IMR-90 (cell line): ENCODE results near the gene PRAF2. TPM values are rescaled to one million over a fixed set of nuclear protein-coding genes. Genes with fewer than 3 reads are reported as not detected.

Experiments used
- ATAC-seq: fragments of 200-7000 bp; cut with Tn5 transposase; 2 replicates; pipeline ENCODE4 v1.9.1; 2020; ENCODE audit warnings: low read depth, mild to moderate bottlenecking, moderate library complexity
- BruUV-seq: library from RNA; stranded (reverse); fragments of 400-500 nt; replicated peaks from 2 replicates; lab custom pipeline; 2021; lab: Mats Ljungman, UMichigan
- CTCF ChIA-PET: fragments of 300-600 bp; formaldehyde crosslinking; extraction: SDS; loops from one replicate; lab custom pipeline; 2021; ENCODE audit warnings: antibody characterized with exemption; lab: Yijun Ruan, JAX
- POLR2A ChIA-PET: fragments of 300-600 bp; sonication (Branson Sonifier 250); formaldehyde crosslinking; loops from one replicate; lab custom pipeline; 2022; ENCODE audit warnings: antibody characterized with exemption; ENCODE audit not compliant: unreplicated experiment; lab: Charles Lee
- DNase-seq: peaks from one replicate; pipeline ENCODE4 v3.0.0; 2013
- H2AFZ ChIP-seq: replicated peaks from 2 replicates; pipeline ENCODE3; 2013; ENCODE audit warnings: low read length, mild to moderate bottlenecking; ENCODE audit not compliant: poor library complexity
- H2AK5ac ChIP-seq: 2 replicates; pipeline ENCODE4 v1.6.1; 2013; ENCODE audit warnings: low read depth, low read length, inconsistent platforms
- H2AK9ac ChIP-seq: replicated peaks from 2 replicates; pipeline ENCODE3; 2013; ENCODE audit warnings: mild to moderate bottlenecking, low read depth, low read length, moderate library complexity; ENCODE audit not compliant: poor library complexity
- H2BK120ac ChIP-seq: 2 replicates; pipeline ENCODE4 v1.6.1; 2013; ENCODE audit warnings: low read depth, low read length, inconsistent platforms
- H2BK15ac ChIP-seq: 3 replicates; pipeline ENCODE4 v1.6.1; 2013; ENCODE audit warnings: low read depth, low read length, inconsistent platforms
- H2BK20ac ChIP-seq: 2 replicates; pipeline ENCODE4 v1.6.1; 2013; ENCODE audit warnings: low read depth, mild to moderate bottlenecking, inconsistent platforms, low read length, moderate library complexity
- H2BK5ac ChIP-seq: 2 replicates; pipeline ENCODE4 v1.6.1; 2013; ENCODE audit warnings: mild to moderate bottlenecking, low read depth, low read length, inconsistent platforms; ENCODE audit not compliant: poor library complexity, severe bottlenecking
- H3K14ac ChIP-seq: replicated peaks from 2 replicates; pipeline ENCODE4 v1.6.1; 2013; ENCODE audit warnings: low read depth, low read length, inconsistent platforms
- H3K18ac ChIP-seq: 2 replicates; pipeline ENCODE4 v1.6.1; 2013; ENCODE audit warnings: low read depth, low read length, control low read depth
- H3K23ac ChIP-seq: 2 replicates; pipeline ENCODE4 v1.6.1; 2013; ENCODE audit warnings: low read depth, low read length, inconsistent platforms
- H3K27ac ChIP-seq: 2 replicates; pipeline ENCODE4 v1.5.1; 2013; ENCODE audit warnings: mild to moderate bottlenecking, control low read depth, low read length; ENCODE audit not compliant: insufficient read depth
- H3K27me3 ChIP-seq: 2 replicates; pipeline ENCODE4 v1.6.1; 2013; ENCODE audit warnings: low read length; ENCODE audit not compliant: control insufficient read depth, insufficient read depth
- H3K36me3 ChIP-seq: 2 replicates; pipeline ENCODE4 v1.6.1; 2013; ENCODE audit warnings: low read length, mixed read lengths; ENCODE audit not compliant: control insufficient read depth, insufficient read depth
- H3K4ac ChIP-seq: 2 replicates; pipeline ENCODE4 v1.6.1; 2013; ENCODE audit warnings: low read depth, low read length, inconsistent platforms
- H3K4me1 ChIP-seq: 2 replicates; pipeline ENCODE4 v1.6.1; 2013; ENCODE audit warnings: low read length, mixed read lengths; ENCODE audit not compliant: control insufficient read depth, insufficient read depth
- H3K4me2 ChIP-seq: 2 replicates; pipeline ENCODE4 v1.6.1; 2013; ENCODE audit warnings: low read depth, mild to moderate bottlenecking, control low read depth, low read length, moderate library complexity
- H3K4me3 ChIP-seq: 2 replicates; pipeline ENCODE4 v1.5.1; 2013; ENCODE audit warnings: low read depth, mild to moderate bottlenecking, control low read depth, low read length, moderate library complexity; ENCODE audit not compliant: insufficient read depth
- H3K56ac ChIP-seq: 2 replicates; pipeline ENCODE4 v1.6.1; 2013; ENCODE audit warnings: low read length, inconsistent platforms; ENCODE audit not compliant: insufficient read depth; ENCODE audit errors: extremely low read depth
- H3K79me1 ChIP-seq, 2 experiments: 2 replicates each; pipeline ENCODE4 v1.6.1; 2013; ENCODE audit warnings: low read length in 2 of 2, inconsistent platforms in 1 of 2, low read depth in 1 of 2
- H3K9ac ChIP-seq: 2 replicates; pipeline ENCODE4 v1.6.1; 2013; ENCODE audit warnings: low read depth, low read length, control low read depth
- H3K9me1 ChIP-seq: 2 replicates; pipeline ENCODE4 v1.6.1; 2013; ENCODE audit warnings: low read length, inconsistent platforms; ENCODE audit not compliant: insufficient read depth
- H3K9me3 ChIP-seq: 2 replicates; pipeline ENCODE4 v1.6.1; 2013; ENCODE audit warnings: low read length; ENCODE audit not compliant: control insufficient read depth, insufficient read depth
- H4K20me1 ChIP-seq: 2 replicates; pipeline ENCODE4 v1.6.1; 2013; ENCODE audit warnings: low read length, inconsistent platforms; ENCODE audit not compliant: insufficient read depth
- H4K5ac ChIP-seq: 2 replicates; pipeline ENCODE4 v1.6.1; 2013; ENCODE audit warnings: mild to moderate bottlenecking, low read depth, low read length, control low read depth
- H4K8ac ChIP-seq, 2 experiments: 2 replicates each; pipeline ENCODE4 v1.6.1; 2013; ENCODE audit warnings: low read depth in 2 of 2, low read length in 2 of 2, control low read depth in 1 of 2, inconsistent platforms in 1 of 2
- H4K91ac ChIP-seq: 2 replicates; pipeline ENCODE4 v1.6.1; 2013; ENCODE audit warnings: low read depth, low read length, inconsistent platforms; ENCODE audit not compliant: insufficient read depth
- MAZ ChIP-seq: IDR thresholded peaks from 2 replicates; pipeline ENCODE4 v1.6.1; 2012; ENCODE audit warnings: low read depth, mild to moderate bottlenecking, low read length, improper control_type of control experiment, moderate library complexity, borderline replicate concordance
- MXI1 ChIP-seq: IDR thresholded peaks from 2 replicates; pipeline ENCODE4 v1.6.1; 2012; ENCODE audit warnings: low read depth, mild to moderate bottlenecking, low read length, moderate library complexity, borderline replicate concordance
- NFE2L2 ChIP-seq: fragments of 150-350 bp; IDR thresholded peaks from 2 replicates; pipeline ENCODE4 v1.6.1; 2016; ENCODE audit warnings: low read depth, mild to moderate bottlenecking, low read length
- RAD21 ChIP-seq: IDR thresholded peaks from 2 replicates; pipeline ENCODE4 v1.6.1; 2012; ENCODE audit warnings: low read length, improper control_type of control experiment
- WGBS, 2 experiments: methylation state at CpG; one replicate each; pipeline versions ENCODE4 v1.1.5 to v1.1.7; 2013; ENCODE audit warnings: missing lambda C conversion rate in 2 of 2; ENCODE audit not compliant: insufficient read length in 1 of 2; ENCODE audit errors: extremely low coverage in 2 of 2; 5-methylcytosine and 5-hydroxymethylcytosine counted together
- dilution Hi-C: fragments of 300-500 bp; cut with HindIII; formaldehyde crosslinking; loops from one replicate; pipeline ENCODE4 v1.14.3; 2018; ENCODE audit warnings: low sequenced_read_pairs; ENCODE audit not compliant: unreplicated experiment
- in situ Hi-C: fragments of 300-500 bp; cut with MboI; formaldehyde crosslinking; loops from 3 replicates; pipeline ENCODE4 v1.14.3; 2019; ENCODE audit warnings: low sequenced_read_pairs, inconsistent platforms, mixed read lengths
- intact Hi-C: fragments of 100-400 bp; cut with micrococcal nuclease; formaldehyde crosslinking; loops from 2 replicates; pipeline ENCODE4 v1.10.0; 2022
- polyA plus RNA-seq, 3 experiments: library from polyadenylated mRNA; depleted of rRNA; stranded (reverse); fragments of >200 nt; gene quantifications; 2 replicates each; pipeline ENCODE4 v1.2.3, GENCODE V29; 2012; ENCODE audit warnings: low replicate concordance in 1 of 3
- total RNA-seq: library from RNA; depleted of rRNA; stranded (reverse); fragments of >200 nt; gene quantifications from 2 replicates; pipeline ENCODE4 v1.2.3, GENCODE V29; 2012

The PRAF2 gene
- total and polyA plus RNA-seq, 2 of the 4 experiments (the other 2 are of a cell fraction) = 3.8 to 65.5 TPM

DNA sequence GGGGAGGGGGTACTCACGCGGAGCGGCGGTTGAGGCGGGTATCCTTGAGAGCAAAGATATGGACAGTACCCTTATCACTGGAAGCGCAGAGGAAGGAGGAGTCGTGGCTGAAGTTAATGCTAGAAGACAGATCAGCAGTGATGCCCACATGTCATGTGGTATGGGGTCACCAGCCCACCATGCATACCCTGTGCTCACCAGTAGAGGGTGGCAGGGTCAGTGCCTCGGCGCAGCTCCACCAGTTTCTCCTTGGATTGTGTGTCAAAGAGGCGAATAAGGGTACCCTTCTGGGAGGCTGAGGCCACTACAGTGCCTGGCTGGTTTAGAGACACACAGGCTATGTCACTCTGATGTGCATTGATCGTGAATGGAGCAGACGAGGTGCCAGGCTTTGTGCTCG is 1.5 kb upstream of the PRAF2 start:
- intact Hi-C loops = loop anchor here (10.0 kb wide), 1 partner anchor 89 kb away; the partner anchor contains the start of gene MAGIX
- POLR2A ChIA-PET = no interaction called here

More for the DNA sequence above, 1.5 kb upstream of the PRAF2 start:
- no peak overlapping the region for H4K5ac ChIP-seq
- peaks cover 8 to 40% of the 10 kb centered on the region in 2 experiments for H3K79me1 ChIP-seq
- no peaks in the 10 kb centered on the region for H4K20me1 ChIP-seq
- no peaks in the 10 kb centered on the region for H3K27me3 ChIP-seq
- H3K27ac ChIP-seq = no peak overlapping the region
- no peak overlapping the region for H3K18ac ChIP-seq
- 80% methylated on average over 1 of the region's 13 CpGs; no CpG with 5 or more reads in 1 of the 2 experiments for WGBS, 2 experiments
- no TSS peak for BruUV-seq
- no peak overlapping the region for H2BK5ac ChIP-seq
- in situ Hi-C loops (no loop called here), dilution Hi-C loops (no loop called here)
- H2AK9ac ChIP-seq = no peak overlapping the region
- H2AFZ ChIP-seq = no peak overlapping the region
- peaks cover 16% of the 10 kb centered on the region for H3K36me3 ChIP-seq
- ATAC-seq = no peak
- H3K23ac ChIP-seq = no peak overlapping the region
- no peak overlapping the region for H2BK20ac ChIP-seq
- 0 out of 2 replicates have a peak, but pooled peaks cover 5% of the 10 kb centered on the region for H3K9me1 ChIP-seq
- TF ChIP-seq NFE2L2 = no peak
- TF ChIP-seq MAZ = no peak
- TF ChIP-seq MXI1 = no peak
- TF ChIP-seq RAD21 = no peak
- no peaks in the 10 kb centered on the region for H3K9me3 ChIP-seq
- H3K4ac ChIP-seq = no peak overlapping the region
- H2AK5ac ChIP-seq = no peak overlapping the region
- no peak overlapping the region for H3K4me3 ChIP-seq
- H3K4me1 ChIP-seq = peaks cover 2% of the 10 kb centered on the region; the same call in 1 of the 2 replicates
- no peak for DNase-seq
- no peak overlapping the region for H3K9ac ChIP-seq
- H2BK120ac ChIP-seq = no peak overlapping the region
- CTCF ChIA-PET = no interaction called here
- H2BK15ac ChIP-seq = no peak overlapping the region
- no peak overlapping the region for H3K4me2 ChIP-seq
- no peak overlapping the region for H3K14ac ChIP-seq
- H4K91ac ChIP-seq = no peak overlapping the region
- H3K56ac ChIP-seq = no peak overlapping the region
- no peak overlapping the region for H4K8ac ChIP-seq
